GM21381 (cell line): ENCODE results near the gene FBXO9.
A peak's percentile ranks its signal among the peaks of the same experiment; 100 is the strongest.

ENCODE experiments used
- ATAC-seq: cut with Tn5 transposase; IDR thresholded peaks from one replicate; pipeline ENCODE4 v1.9.1; 2021; ENCODE audit warnings: mild to moderate bottlenecking, moderate library complexity; ENCODE audit not compliant: unreplicated experiment

FBXO9 gene

DNA sequence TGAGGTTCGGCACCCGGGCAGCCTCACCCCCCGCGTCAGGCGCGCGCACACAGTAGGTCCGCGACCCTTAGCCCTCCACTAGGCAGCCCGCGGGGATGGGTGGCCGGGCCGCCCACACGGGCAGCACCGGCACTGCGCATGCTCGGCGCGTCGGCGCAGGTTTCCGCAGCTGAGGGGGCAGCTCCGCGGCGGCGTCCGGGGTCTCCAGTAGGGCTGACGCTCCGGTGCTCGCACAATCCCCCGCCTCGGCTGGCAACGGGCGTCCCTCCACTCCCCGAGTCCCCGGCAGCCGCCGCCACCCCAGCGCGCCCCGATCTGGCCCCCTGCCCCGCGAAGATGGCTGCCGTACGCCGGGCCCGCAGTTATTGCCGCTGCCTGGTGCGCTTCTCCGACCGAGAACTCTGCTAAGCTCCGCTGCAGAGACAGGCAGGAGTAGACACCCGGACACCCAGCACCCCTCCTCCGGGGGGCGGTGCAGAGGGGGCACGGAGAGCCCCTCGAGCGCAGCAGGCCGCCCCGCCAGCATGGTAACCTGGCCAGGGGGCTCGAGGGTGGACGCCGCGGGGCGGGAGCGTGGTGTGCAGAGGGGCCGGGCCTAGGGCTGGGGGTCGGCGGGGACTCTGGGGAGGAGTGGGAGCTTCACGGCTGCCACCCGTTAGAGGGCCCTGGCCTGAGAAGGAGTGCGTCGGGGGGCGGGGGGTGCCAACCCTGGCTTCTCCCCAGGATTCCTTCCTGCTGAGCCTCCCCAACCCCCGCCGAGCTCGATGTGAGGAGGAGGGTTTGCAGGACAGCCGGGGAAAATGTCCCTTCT, at the start of gene FBXO9:
Gene FBXO9, plus strand, starts transcription at position 139 of the 811 bp plus-strand sequence. Its CDS starts 386 bp downstream, at position 525.
- ATAC-seq, result peak; percentile 50

- no peak for ATAC-seq
These were observed 49.7 kb upstream of the FBXO9 start for GRCh38 chr6:53015486-53015885.

- no peak for ATAC-seq
These were observed 46.8 kb upstream of the FBXO9 start for GRCh38 chr6:53018446-53018845.

- ATAC-seq, result no peak
These were observed 45.0 kb upstream of the FBXO9 start for GRCh38 chr6:53020005-53020744.

DNA sequence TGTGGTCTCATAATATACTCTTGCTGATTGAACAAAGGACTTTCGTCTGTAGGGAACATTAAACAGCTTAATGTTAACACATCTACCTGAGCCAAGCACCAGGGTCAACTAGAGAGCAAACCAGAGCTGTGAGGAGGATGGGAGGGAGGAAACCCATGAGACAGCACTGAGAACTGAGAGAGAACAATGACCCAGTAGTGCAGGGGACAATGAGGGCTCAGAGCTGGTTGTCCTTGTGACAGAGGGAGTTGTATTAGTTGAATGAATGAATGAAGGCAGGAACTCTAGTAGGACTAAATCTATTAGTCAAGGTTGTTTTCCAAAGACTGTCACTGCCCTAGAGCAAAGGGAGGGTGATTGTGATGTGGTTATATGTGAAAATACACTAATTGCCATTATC, 41.9 kb upstream of the FBXO9 start:
- no peak for ATAC-seq

DNA sequence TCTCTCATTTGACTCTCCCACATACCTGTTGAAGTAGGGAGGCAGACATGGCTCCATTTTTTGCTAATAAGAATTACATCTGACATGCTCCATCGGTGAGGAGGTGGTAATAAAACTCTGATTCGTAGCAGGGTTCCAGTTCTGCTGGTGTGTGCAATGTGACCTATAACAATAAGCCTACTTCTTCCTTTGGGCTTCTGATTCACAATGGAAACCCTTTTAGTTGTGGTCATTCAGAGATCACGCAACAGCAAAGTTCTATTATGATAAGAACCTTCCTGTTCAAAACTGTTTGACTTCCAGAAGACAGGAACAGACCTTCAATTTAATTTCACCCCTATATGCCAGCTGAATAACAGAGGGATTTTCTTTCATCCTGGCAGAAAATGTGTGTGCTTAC, 38.7 kb upstream of the FBXO9 start:
- no peak for ATAC-seq

- ATAC-seq, result no peak
These were observed 38.0 kb upstream of the FBXO9 start for GRCh38 chr6:53027131-53027718.

- ATAC-seq, result no peak
These were observed 36.7 kb upstream of the FBXO9 start for GRCh38 chr6:53028467-53028866.

DNA sequence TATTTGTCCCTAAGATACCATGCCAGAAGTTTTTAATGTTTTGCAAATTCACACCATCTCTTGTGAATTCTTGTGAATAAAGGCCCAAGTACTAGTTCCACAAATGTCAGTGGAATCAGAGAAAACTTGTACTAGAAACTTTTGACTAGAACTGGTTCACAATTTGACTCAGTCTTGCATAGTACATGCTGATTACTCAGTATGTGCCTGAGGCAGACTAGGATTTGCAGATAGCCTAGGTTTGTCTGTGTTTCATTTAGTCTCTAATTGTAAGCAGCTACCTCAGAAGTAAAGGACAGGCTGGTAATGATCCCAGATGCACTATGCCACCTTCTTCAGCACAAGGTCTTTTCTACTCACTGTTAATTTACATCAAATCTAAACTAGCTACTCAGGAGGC, 35.9 kb upstream of the FBXO9 start:
- no peak for ATAC-seq

GRCh38 chr6:53029761-53030160, 35.4 kb upstream of the FBXO9 start:
- ATAC-seq, result no peak

- ATAC-seq, result no peak
These were observed 33.9 kb upstream of the FBXO9 start for GRCh38 chr6:53031281-53031680.

GRCh38 chr6:53032849-53033248, 32.4 kb upstream of the FBXO9 start:
- no peak for ATAC-seq

GRCh38 chr6:53033764-53034163, 31.4 kb upstream of the FBXO9 start:
- ATAC-seq, result no peak

DNA sequence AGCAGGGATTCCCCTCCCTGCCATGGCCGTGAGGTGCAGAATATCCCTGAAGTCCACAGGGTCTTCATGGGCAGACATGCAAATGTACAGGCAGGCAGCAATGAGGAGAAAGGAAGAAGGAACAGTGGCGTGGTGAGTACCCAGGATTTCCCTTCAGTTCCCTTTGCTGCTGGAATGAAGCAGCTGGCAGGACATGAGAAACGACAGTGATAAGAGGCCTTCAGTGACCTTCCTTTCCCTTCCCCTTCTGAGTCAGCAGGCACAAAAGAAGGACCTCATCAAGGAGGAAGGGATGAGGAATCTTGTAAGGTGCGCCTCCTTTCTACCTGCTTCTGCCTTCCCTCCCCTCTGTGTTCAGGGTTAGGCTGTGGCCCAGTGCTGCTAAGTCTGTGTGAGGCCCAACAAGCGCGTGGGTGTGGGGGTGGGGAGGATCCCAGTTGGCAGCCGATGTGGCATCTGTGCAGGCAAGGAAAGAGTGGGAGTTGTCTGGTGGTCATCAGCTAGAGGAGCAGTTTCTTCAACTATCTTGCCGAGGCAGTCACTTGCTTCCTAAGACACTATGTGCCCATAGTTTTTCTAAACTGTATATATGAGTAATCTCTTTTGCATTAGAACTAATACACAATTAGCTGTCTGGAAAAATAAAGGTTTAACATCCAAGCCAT, 29.5 kb upstream of the FBXO9 start:
- no peak for ATAC-seq

GRCh38 chr6:53038141-53038540, 27.1 kb upstream of the FBXO9 start:
- ATAC-seq, result no peak

GRCh38 chr6:53038596-53038995, 26.6 kb upstream of the FBXO9 start:
- no peak for ATAC-seq

DNA sequence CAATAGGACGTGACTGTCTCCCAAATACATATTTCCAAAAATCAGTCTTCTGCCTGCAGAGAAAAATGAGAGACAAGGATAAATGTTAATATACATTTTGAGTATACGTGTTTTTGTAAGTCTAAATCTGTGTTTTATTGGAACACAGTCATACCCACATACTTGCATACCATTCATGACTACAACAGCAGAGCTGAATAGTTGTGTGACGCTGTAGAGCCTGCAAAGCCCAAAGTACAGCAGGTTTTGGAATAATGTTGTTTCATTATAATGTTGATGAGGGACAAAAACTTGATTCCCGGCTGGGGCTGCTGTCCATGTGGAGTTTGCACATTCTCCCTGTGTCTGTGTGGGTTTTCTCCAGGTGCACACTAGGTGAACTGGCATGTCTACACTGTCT, 23.8 kb upstream of the FBXO9 start:
- no peak for ATAC-seq

- no peak for ATAC-seq
These were observed 23.1 kb upstream of the FBXO9 start for GRCh38 chr6:53042112-53042511.

DNA sequence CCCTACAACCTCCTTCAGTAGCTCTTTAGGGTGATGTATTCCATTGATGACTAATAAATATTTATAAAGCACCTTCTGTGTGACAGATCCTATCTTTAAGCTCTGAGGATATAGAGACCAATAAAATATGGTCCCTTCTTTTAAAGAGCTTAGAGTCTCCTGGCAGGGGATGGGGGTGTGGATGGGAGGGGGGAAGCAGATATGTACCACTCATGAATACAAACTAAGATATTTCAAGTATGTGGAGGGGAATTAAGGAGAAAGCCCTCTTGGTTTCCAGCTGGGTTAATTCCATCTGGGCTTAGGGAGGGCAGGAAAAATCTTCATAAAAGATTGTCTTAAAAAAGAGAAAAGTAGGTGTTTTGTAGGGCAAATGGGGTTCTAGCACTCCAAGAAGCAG, 21.6 kb upstream of the FBXO9 start:
- ATAC-seq, result no peak

- ATAC-seq, result no peak
These were observed 21.1 kb upstream of the FBXO9 start for GRCh38 chr6:53044071-53044470.

DNA sequence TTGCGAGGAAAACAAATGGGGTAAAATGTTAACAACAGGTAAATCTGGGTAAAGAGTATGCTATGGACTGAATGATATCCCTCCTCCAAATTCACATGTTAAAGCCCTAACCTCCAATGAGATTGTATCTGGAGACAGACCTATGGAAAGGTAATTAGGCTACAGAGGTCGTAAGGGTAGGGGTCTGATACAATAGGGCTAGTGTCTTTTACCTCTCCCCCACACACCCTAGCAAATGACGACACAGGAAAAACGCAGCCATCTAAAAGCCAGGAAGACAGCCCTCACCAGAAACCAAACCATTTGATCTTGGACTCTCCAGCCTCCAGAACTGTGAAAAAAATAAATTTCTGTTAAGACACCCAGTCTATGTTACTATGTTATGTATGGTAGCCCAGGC, 20.6 kb upstream of the FBXO9 start:
- no peak for ATAC-seq
